Germinal center (tissue), 1 donor: ENCODE results near the gene PPP1R12B.
"Not testable (repeated sequence)": the region's sequence is repeated elsewhere in the genome, so short reads cannot be mapped to it uniquely, and the experiment has no call there.

Experiments
- DNase-seq: peaks from one replicate; pipeline ENCODE4 v3.0.0; 2012; ENCODE audit warnings: mixed read lengths, low spot score

Gene PPP1R12B

GRCh38 chr1:202349206-202349928, 868 bp downstream of the PPP1R12B start:
- DNase-seq = no peak

GRCh38 chr1:202351725-202352124, 3.2 kb downstream of the PPP1R12B start:
- no peak for DNase-seq

GRCh38 chr1:202352583-202353197, 4.2 kb downstream of the PPP1R12B start:
- DNase-seq = not testable (repeated sequence)

DNA sequence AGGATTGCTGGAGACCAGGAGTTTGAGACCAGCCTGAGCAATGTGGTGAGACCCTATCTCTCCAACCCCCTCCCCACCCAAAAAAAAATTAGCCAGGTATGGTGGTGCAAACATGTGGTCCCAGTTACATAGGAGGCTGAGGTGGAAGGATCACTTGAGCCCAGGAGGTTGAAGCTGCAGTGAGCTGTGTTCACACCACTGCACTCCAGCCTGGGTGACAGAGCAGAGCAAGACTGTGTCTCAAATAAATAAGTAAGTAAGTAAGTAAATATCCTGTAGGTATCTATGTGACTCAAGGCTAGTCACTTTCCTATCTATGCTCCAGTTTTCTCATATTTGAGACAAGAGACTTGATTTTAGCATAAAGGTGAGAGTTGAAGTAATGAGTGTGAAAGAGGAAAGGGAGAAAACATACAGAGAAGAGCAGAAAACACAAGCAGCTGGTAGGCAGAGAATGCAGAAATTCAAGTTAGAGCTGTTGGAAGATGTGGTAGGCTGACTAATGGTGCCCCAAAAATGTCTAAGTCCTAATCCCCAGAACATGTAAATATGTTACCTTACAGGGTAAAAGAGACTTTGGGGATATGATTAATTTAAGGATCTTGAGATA, 7.5 kb downstream of the PPP1R12B start:
- no peak for DNase-seq

GRCh38 chr1:202357506-202357905, 9.0 kb downstream of the PPP1R12B start:
- DNase-seq = no peak

DNA sequence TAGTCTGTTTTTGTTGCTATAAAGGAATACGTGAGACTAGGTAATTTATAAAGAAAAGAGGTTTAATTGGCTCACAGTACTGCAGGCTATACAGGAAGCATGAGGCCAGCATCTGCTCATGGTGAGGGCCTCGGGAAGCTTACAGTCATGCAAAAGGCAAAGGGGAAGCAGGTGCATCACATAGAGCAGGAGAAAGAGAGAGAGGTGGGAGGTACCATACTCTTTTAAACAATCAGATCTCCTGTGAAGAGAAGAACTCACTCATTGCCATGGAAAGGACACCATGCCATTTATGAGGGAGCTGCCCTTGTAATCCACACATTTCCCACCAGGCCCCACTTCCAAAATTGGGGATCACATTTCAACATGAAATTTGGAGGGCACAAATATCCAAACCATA, 12.7 kb downstream of the PPP1R12B start:
- no peak for DNase-seq

DNA sequence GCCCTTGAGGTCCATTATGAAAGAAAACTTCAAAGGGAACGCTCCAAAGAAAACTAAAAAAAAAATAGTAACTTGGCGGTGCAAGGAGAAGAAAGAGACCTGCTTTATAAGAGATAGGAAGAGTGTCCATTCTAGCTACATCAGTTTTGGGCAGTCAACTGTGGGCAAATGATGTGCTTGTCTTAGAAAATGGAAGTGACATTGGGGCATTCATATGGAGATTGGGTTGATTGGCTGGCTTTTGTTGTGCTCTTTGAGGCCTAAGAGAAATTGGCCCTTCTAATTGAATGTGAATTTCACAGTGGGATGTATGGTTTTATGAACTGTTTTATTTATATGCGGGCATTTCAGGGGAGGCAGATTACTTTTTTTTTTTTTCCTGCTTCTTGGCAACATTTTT, 13.2 kb downstream of the PPP1R12B start:
- no peak for DNase-seq

DNA sequence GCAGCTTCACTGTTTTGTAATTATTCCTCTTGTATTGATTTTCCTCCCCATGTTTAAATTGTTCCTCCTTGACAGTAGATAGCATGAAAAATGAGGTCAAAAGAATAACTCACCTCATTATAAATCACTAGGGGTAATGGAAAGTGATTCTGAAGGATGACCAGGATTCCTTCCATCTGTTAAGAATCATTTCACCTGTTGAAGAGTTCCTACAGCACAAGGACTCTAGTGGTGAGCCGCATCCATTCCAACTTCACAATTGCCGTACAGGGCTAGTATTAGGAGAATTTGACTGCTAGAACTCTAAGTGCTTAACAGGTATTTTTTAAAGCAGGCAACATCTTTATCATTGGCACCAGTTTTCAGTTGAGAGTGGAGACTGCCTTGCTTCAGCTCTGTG, 13.7 kb downstream of the PPP1R12B start:
- DNase-seq = no peak

GRCh38 chr1:202365092-202365815, 16.8 kb downstream of the PPP1R12B start:
- DNase-seq = no peak

DNA sequence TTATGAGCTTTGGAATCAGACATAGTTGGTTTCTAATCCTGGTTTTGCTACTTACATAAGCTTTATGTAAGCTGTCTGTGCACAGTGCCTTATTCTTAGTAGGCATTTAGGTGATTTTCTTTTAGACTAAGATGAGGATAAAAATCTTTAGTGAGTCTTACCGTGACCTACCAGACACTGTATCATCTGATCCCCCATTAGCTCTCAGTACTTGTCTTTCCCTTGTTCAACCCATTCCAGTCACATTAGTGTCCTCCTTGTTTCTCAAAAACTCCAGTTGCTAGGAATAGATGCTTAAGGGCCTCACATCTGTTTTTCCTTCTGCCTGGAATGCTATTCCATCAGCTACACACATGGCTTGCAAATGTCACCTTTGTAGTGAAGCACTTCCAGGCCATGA, 18.8 kb downstream of the PPP1R12B start:
- no peak for DNase-seq

DNA sequence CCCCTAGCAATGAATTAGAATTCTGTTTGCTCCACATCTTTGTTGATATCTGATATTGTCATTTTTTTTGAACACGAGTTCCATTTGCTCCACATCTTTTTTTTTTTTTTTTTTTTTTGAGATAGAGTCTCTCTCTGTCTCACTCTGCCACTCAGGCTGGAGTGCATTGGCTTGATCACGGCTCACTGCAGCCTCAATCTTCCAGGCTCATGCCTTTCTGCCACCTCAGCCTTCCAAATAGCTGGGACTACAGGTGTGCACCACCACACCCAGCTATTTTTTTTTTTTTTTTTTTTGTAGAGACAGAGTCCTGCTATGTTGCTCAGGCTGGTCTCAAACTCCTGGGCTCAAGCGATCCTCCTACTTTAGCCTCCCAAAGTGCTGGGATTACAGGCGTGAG, 22.4 kb downstream of the PPP1R12B start:
- not testable (repeated sequence) for DNase-seq

GRCh38 chr1:202374099-202374498, 25.6 kb downstream of the PPP1R12B start:
- no peak for DNase-seq

DNA sequence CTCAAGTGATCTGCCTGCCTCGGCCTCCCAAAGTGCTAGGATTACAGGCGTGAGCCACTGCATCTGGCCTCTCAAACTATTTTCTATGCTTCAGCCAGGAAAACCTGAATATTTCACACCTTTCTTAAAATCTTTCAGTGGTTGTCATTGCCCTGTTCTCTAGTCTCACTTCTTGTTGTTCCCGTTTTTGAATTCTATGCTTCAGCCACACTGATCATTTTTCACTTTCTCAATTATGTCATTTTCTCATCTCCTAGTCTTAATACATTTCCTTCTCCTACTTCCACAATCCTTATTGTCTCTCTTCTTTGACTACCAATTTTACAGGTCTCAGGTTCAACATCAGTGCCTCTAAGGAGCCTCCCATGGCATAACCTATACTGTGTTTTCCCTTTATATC, 26.7 kb downstream of the PPP1R12B start:
- DNase-seq = not testable (repeated sequence)

GRCh38 chr1:202376247-202376646, 27.7 kb downstream of the PPP1R12B start:
- no peak for DNase-seq

- DNase-seq = not testable (repeated sequence)
Observed at GRCh38 chr1:202379884-202380529, 31.5 kb downstream of the PPP1R12B start.

DNA sequence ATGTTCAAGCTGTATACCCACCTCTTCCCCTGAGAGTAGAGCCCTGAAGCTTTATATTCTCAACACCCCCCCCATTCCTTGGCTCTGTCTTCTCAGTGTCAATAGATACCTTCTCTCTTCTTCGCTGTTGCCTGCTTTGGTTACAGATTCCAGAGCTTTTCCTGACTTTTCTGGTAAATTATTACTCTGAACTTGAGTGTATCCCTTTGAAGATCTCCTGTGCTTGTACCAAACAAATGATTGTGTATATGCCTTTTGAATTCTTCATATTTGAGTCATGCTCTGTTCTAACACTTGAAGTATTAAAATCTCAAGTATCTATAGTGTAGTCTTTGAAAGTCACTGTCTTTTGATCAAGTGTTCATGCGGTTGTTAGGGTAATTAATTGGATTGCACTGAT, 32.0 kb downstream of the PPP1R12B start:
- not testable (repeated sequence) for DNase-seq

DNA sequence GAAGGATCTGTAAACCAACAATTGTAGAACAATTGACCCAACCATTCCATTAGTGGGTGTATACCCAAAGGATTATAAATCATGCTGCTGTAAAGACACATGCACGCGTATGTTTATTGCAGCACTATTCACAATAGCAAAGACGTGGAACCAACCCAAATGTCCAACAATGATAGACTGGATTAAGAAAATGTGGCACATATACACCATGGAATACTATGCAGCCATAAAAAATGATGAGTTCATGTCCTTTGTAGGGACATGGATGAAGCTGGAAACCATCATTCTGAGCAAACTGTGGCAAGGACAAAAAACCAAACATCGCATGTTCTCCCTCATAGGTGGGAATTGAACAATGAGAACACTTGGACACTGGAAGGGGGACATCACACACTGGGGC, 33.4 kb downstream of the PPP1R12B start:
- DNase-seq = not testable (repeated sequence)

DNA sequence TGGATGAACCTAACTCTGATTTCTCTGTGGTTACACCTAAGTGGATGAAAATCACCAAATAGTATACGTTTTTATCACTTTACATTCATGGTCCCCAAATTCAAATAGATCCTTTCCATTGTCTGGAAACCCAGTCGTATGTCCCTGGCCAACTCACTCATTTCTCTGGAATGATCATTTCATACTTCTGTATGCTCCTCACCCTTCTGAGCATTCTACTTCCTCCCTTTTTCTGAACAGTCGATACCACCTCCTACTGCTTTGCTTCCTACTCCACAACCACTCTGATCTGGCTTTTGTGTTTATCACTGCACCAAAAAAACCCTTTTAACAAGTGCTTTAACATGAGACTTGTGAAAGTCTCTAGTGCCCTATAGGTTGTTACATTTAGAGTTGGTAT, 47.3 kb downstream of the PPP1R12B start:
- DNase-seq = not testable (repeated sequence)

GRCh38 chr1:202397256-202397655, 48.8 kb downstream of the PPP1R12B start:
- no peak for DNase-seq

- not testable (repeated sequence) for DNase-seq
Observed at GRCh38 chr1:202398439-202398838, 49.9 kb downstream of the PPP1R12B start.

DNA sequence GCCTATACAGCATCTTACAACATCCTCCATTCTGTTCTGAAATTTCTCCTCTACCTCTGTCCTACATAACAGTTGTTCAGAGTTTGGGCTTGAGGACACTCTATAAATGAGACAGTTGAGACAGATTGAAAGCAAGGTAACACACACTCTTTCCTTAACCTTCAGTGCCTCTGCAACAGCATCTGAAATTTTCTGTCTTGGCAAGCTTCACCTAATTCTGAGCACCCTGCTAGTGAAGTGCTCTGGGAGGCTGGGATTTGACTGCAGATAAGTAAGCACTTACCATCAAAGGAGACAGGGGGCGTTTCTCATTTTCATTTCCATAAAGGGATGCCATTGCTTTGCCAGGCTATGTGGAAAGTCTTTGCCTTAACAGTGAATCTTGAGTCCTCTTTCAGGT, 53.3 kb downstream of the PPP1R12B start:
- not testable (repeated sequence) for DNase-seq

GRCh38 chr1:202403381-202403780, 54.9 kb downstream of the PPP1R12B start:
- not testable (repeated sequence) for DNase-seq
